WTC11 (cell line): ENCODE measurements around the gene PPP1R14D. TPM values are rescaled to one million over a fixed set of nuclear protein-coding genes. Genes with fewer than 3 reads are reported as not detected.

ENCODE experiments used
- ATAC-seq: fragments of 200-7000 bp; cut with Tn5 transposase; 2 replicates; pipeline ENCODE4 v1.10.0; 2021; ENCODE audit warnings: mild to moderate bottlenecking, moderate library complexity
- CTCF ChIA-PET: fragments of 300-600 bp; sonication (Branson Sonifier 250); formaldehyde crosslinking; loops from one replicate; lab custom pipeline; 2021; ENCODE audit warnings: antibody characterized with exemption; lab: Charles Lee
- POLR2A ChIA-PET: fragments of 350-600 bp; sonication (Branson Sonifier 250); formaldehyde crosslinking; loops from one replicate; lab custom pipeline; 2021; ENCODE audit warnings: antibody characterized with exemption; lab: Charles Lee
- DNase-seq: peaks from one replicate; pipeline ENCODE4 v3.0.0; 2021; ENCODE audit warnings: low spot score
- H3K27ac Mint-ChIP-seq: 2 replicates; pipeline ENCODE4 v1.8.0; 2021; ENCODE audit warnings: mixed read lengths
- H3K27me3 Mint-ChIP-seq: 2 replicates; pipeline ENCODE4 v1.8.0; 2021; ENCODE audit warnings: low read depth, mild to moderate bottlenecking, moderate library complexity, mixed read lengths
- H3K36me3 Mint-ChIP-seq: 2 replicates; pipeline ENCODE4 v1.8.0; 2021; ENCODE audit warnings: mixed read lengths
- H3K4me1 Mint-ChIP-seq: 2 replicates; pipeline ENCODE4 v1.8.0; 2022; ENCODE audit warnings: mixed read lengths
- H3K4me3 Mint-ChIP-seq: 2 replicates; pipeline ENCODE4 v1.8.0; 2021; ENCODE audit warnings: mild to moderate bottlenecking, moderate library complexity, mixed read lengths
- H3K9me3 Mint-ChIP-seq: 2 replicates; pipeline ENCODE4 v1.8.0; 2021; ENCODE audit warnings: mixed read lengths
- ATF1 ChIP-seq: sonication (generic); formaldehyde crosslinking; IDR thresholded peaks from 2 replicates; pipeline ENCODE4 v1.8.1; 2023; ENCODE audit warnings: mild to moderate bottlenecking, moderate library complexity, missing genetic modification reagents
- CBFB ChIP-seq: sonication (generic); formaldehyde crosslinking; IDR thresholded peaks from 2 replicates; pipeline ENCODE4 v1.8.1; 2022; ENCODE audit warnings: mild to moderate bottlenecking, low read depth, missing genetic modification reagents
- ESRRA ChIP-seq: sonication (generic); formaldehyde crosslinking; IDR thresholded peaks from 2 replicates; pipeline ENCODE4 v1.8.1; 2022; ENCODE audit warnings: mild to moderate bottlenecking, missing genetic modification reagents, borderline replicate concordance
- ETV6 ChIP-seq: sonication (generic); formaldehyde crosslinking; IDR thresholded peaks from 2 replicates; pipeline ENCODE4 v1.8.1; 2022; ENCODE audit warnings: mild to moderate bottlenecking, missing genetic modification reagents
- GABPB1 ChIP-seq: sonication (generic); formaldehyde crosslinking; IDR thresholded peaks from 2 replicates; pipeline ENCODE4 v1.8.1; 2023; ENCODE audit warnings: mild to moderate bottlenecking, missing genetic modification reagents
- GRHL2 ChIP-seq: fragments of 250-450 bp; sonication (Bioruptor Pico); IDR thresholded peaks from 2 replicates; pipeline ENCODE4 v1.8.0; 2022; ENCODE audit warnings: mild to moderate bottlenecking, moderate library complexity; ENCODE audit not compliant: insufficient replicate concordance, severe bottlenecking
- JAZF1 ChIP-seq: fragments of 250-450 bp; sonication (Bioruptor Pico); IDR thresholded peaks from 2 replicates; pipeline ENCODE4 v1.9.0; 2021; ENCODE audit warnings: moderate library complexity, mild to moderate bottlenecking, inconsistent platforms
- KAT7 ChIP-seq: sonication (generic); formaldehyde crosslinking; IDR thresholded peaks from 2 replicates; pipeline ENCODE4 v1.8.1; 2023; ENCODE audit warnings: missing genetic modification reagents, mild to moderate bottlenecking, borderline replicate concordance
- NR2C2 ChIP-seq: sonication (generic); formaldehyde crosslinking; IDR thresholded peaks from 2 replicates; pipeline ENCODE4 v1.8.0; 2022; ENCODE audit warnings: mild to moderate bottlenecking, missing genetic modification reagents
- NR3C1 ChIP-seq: sonication (generic); formaldehyde crosslinking; conservative IDR thresholded peaks from 2 replicates; pipeline ENCODE4 v1.8.1; 2023; ENCODE audit warnings: low read depth, mild to moderate bottlenecking, missing genetic modification reagents
- PRDM15 ChIP-seq: sonication (generic); formaldehyde crosslinking; IDR thresholded peaks from 2 replicates; pipeline ENCODE4 v1.8.0; 2022; ENCODE audit warnings: missing genetic modification reagents
- PRRX2 ChIP-seq: fragments of 250-450 bp; sonication (Bioruptor Pico); IDR thresholded peaks from 2 replicates; pipeline ENCODE4 v1.8.0; 2021; ENCODE audit warnings: mild to moderate bottlenecking
- ZNF396 ChIP-seq: fragments of 250-450 bp; sonication (Bioruptor Pico); IDR thresholded peaks from 2 replicates; pipeline ENCODE4 v1.8.0; 2021; ENCODE audit warnings: mild to moderate bottlenecking, moderate library complexity, borderline replicate concordance
- ZNF423 ChIP-seq: fragments of 250-450 bp; sonication (Bioruptor Pico); IDR thresholded peaks from 2 replicates; pipeline ENCODE4 v2.1.2; 2022; ENCODE audit warnings: mild to moderate bottlenecking, moderate library complexity
- ZNF532 ChIP-seq: fragments of 250-450 bp; sonication (Bioruptor Pico); IDR thresholded peaks from 2 replicates; pipeline ENCODE4 v1.9.0; 2021; ENCODE audit warnings: mild to moderate bottlenecking, borderline replicate concordance
- total RNA-seq: library from RNA; stranded (reverse); gene quantifications from 3 replicates; pipeline ENCODE4 v1.2.3, GENCODE V29; 2021
- TF ChIP-seq, protein P1 (sequence below): sonication (generic); formaldehyde crosslinking; conservative IDR thresholded peaks from 2 replicates; pipeline ENCODE4 v1.8.1; 2022; ENCODE audit warnings: mild to moderate bottlenecking, missing genetic modification reagents

Gene PPP1R14D
- total RNA-seq, 1 experiment from 2014 or later, result not detected

GRCh38 chr15:40785814-40786213 lies 42.7 kb downstream of the PPP1R14D start (continued):
- no peak for TF ChIP-seq ETV6
- no peak for TF ChIP-seq PRRX2
- TF ChIP-seq GABPB1, result no peak
- no peak for TF ChIP-seq ATF1 (CRISPR knock-in tag)
- no peak for TF ChIP-seq ZNF396 (CRISPR knock-in tag)

GRCh38 chr15:40785164-40785563 lies 43.3 kb downstream of the PPP1R14D start:
- ATAC-seq (no peak), DNase-seq (no peak)
- Mint-ChIP-seq H3K4me1 (peaks cover 55% of the 10 kb centered on the region), H3K4me3 (no peak overlapping the region), H3K27ac (peak overlapping the region; percentile 90; the same call in 1 of the 2 replicates), H3K9me3 (no peaks in the 10 kb centered on the region), H3K36me3 (no peaks in the 10 kb centered on the region), H3K27me3 (no peaks in the 10 kb centered on the region)
- CTCF ChIA-PET, result interaction anchor here (0.7 to 4.0 kb wide), 18 partner anchors 16 to 109 kb away, joined by 3 to 65 read pairs (median 4); partner anchors contain the start of genes DNAJC17, GCHFR, RAD51 and SPINT1
- TF ChIP-seq KAT7 (CRISPR knock-in tag) (no peak), ESRRA (no peak), NR2C2 (no peak), GRHL2 (no peak)
- TF ChIP-seq, protein P1, sequence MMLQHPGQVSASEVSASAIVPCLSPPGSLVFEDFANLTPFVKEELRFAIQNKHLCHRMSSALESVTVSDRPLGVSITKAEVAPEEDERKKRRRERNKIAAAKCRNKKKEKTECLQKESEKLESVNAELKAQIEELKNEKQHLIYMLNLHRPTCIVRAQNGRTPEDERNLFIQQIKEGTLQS (CRISPR knock-in tag), result no peak
- POLR2A ChIA-PET, result no interaction called here

DNA sequence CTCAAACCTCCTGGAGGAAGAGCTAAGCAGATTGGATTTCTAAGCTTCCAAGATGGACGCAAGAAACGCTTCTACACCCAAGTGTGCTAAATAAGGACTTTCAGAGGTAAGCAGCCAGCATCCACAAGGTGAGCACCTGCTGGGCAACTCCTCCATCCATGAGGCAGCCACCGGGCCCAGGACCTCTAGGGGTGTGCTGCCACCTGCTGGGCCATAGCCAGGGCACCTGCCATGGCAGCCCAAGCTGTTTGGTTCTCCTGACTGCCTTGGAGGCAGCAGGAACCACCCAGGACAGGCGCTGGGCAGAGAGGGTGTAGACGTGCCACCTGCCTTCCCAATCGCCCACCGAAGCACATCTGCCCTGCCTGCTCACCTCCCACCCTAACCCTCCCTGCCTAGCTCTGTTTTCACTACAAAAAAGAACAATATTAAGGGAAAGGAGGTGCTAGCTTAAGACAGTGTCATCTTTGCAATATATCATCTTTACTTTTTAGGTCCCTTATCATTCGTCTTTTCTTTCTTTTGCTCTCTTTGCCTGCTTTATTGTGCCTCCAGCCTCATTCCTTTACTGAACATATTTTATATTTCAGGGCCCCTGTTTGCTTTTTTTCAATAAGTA lies 45.8 kb downstream of the PPP1R14D start:
- no peaks in the 10 kb centered on the region for H3K9me3 Mint-ChIP-seq
- peaks cover 37% of the 10 kb centered on the region for H3K4me1 Mint-ChIP-seq
- ChIA-PET CTCF (interaction anchor here (0.7 to 2.7 kb wide), 19 partner anchors 11 to 193 kb away, joined by 3 to 21 read pairs (median 5); partner anchors contain the start of genes DNAJC17, GCHFR, RAD51 and VPS18), POLR2A (interaction anchor here (0.5 to 1.1 kb wide), 4 partner anchors 12 to 80 kb away, joined by 3 to 5 read pairs (median 4); no protein-coding TSS in a partner anchor)
- peak; percentile 75 for DNase-seq
- no peak for TF ChIP-seq PRDM15 (CRISPR knock-in tag)
- peak; percentile 45; the same call in 1 of the 2 replicates for TF ChIP-seq ZNF423 (CRISPR knock-in tag)
- no peak overlapping the region for H3K4me3 Mint-ChIP-seq
- peaks cover 7% of the 10 kb centered on the region for H3K36me3 Mint-ChIP-seq
- no peaks in the 10 kb centered on the region for H3K27me3 Mint-ChIP-seq
- H3K27ac Mint-ChIP-seq, result peak overlapping the region; percentile 54
- peak; percentile 74 for ATAC-seq

GRCh38 chr15:40776537-40777141 lies 51.9 kb downstream of the PPP1R14D start:
- no peak for DNase-seq
- Mint-ChIP-seq H3K4me3 (no peak overlapping the region), H3K27ac (no peak overlapping the region), H3K27me3 (no peaks in the 10 kb centered on the region), H3K4me1 (no peaks in the 10 kb centered on the region), H3K9me3 (no peaks in the 10 kb centered on the region), H3K36me3 (peaks cover 27% of the 10 kb centered on the region)
- POLR2A ChIA-PET, result no interaction called here
- ATAC-seq, result no peak
- TF ChIP-seq CBFB (CRISPR knock-in tag), result no peak
- TF ChIP-seq JAZF1 (CRISPR knock-in tag), result no peak
- no peak for TF ChIP-seq ZNF532 (CRISPR knock-in tag)
- no peak for TF ChIP-seq NR2C2
- no peak for TF ChIP-seq NR3C1 (CRISPR knock-in tag)
- CTCF ChIA-PET, result interaction anchor here (0.6 to 1.5 kb wide), 2 partner anchors 11 to 81 kb away, joined by 3 to 4 read pairs; no protein-coding TSS in a partner anchor
